GM12801 (cell line): ENCODE data around the gene LMOD2.

Experiments
- TF ChIP-seq, protein P1 (sequence below): IDR thresholded peaks from one replicate; pipeline ENCODE4 v1.5.1; 2011; ENCODE audit warnings: control low read depth; ENCODE audit not compliant: insufficient read length; ENCODE audit errors: extremely low read depth

Gene LMOD2

DNA sequence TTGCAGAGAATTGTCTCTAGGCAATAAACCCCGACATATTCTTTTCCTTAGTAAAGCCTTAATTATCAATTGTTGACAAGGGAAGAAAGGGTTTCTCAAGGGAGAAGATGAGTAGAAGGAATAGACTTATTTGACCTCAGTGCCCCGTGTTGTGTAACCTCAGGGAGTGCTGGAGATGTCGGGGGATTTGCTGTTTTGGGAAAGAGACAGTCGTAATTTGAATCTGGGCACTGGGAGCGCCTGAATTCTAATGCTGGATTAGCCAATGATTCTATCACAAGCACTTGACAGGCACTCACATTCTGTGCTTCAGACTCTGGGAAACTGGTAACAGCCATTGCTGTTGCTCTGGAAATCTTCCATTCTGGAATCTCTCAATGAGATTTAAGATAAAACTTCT lies 13.8 kb upstream of the LMOD2 start:
- TF ChIP-seq, protein P1, sequence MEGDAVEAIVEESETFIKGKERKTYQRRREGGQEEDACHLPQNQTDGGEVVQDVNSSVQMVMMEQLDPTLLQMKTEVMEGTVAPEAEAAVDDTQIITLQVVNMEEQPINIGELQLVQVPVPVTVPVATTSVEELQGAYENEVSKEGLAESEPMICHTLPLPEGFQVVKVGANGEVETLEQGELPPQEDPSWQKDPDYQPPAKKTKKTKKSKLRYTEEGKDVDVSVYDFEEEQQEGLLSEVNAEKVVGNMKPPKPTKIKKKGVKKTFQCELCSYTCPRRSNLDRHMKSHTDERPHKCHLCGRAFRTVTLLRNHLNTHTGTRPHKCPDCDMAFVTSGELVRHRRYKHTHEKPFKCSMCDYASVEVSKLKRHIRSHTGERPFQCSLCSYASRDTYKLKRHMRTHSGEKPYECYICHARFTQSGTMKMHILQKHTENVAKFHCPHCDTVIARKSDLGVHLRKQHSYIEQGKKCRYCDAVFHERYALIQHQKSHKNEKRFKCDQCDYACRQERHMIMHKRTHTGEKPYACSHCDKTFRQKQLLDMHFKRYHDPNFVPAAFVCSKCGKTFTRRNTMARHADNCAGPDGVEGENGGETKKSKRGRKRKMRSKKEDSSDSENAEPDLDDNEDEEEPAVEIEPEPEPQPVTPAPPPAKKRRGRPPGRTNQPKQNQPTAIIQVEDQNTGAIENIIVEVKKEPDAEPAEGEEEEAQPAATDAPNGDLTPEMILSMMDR = no peak

DNA sequence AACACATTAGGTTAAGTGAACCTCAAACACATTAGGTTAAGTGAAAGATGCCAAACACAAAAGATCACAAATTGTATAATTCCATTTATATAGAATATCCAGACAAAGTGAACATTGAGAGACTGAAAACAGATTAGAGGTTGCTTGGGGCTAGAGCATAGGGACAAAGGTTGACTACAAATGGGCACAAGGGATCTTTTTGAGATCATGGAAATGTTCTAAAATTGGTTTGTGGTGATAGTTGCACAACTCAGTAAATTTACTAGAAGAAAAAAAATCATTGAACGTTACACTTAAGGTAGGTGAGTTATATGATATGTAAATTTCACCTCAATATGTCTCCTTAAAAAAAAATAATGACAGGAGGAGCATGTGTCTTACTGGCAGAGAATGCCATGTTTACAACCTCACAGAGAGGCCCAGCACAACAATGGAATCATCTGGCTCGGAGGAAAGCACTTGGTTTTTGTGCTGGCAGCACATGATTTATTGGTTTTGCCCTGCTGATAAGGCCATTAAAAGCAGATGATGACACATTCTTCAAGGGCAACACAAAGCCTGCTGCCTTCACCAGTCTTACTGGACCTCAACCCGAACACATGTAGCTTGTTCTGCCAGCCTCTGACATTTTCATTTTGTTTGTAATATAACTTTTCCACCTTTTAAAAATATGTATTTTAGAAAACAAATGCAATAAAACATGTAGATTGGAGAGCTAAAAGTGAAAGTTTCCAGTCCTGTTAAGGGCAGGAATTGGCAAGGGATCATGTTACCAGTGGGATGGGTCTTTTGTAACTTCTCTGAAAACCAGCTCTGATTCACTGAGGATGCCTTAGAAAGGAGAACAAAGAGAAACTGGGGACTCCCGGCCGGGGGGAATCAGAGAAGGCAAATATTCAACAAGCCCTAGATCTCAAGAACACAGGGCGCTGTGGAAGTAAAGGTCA lies 11.9 kb upstream of the LMOD2 start:
- TF ChIP-seq, protein P1 = no peak

DNA sequence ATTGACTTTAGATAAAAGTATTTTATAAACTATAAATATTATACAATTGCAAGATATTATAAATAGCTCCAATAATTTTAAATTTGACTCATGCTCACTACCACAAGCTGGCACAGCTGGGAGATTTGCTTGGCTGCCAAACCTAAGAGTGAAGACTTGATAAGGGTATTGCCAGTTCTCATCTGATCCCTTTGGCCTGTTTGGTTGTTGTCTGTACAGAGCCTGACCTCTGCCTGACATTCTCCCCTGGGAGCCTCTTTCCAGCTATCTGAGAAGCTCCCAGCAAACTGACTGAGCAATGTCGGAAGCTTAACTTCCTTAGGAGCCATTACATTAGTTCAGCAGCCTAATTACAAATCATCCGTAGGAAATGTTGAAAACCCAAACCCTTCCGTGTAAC lies 10.2 kb upstream of the LMOD2 start:
- TF ChIP-seq, protein P1 = no peak

GRCh38 chr7:123647106-123647730 lies 8.4 kb upstream of the LMOD2 start:
- TF ChIP-seq, protein P1 = no peak

DNA sequence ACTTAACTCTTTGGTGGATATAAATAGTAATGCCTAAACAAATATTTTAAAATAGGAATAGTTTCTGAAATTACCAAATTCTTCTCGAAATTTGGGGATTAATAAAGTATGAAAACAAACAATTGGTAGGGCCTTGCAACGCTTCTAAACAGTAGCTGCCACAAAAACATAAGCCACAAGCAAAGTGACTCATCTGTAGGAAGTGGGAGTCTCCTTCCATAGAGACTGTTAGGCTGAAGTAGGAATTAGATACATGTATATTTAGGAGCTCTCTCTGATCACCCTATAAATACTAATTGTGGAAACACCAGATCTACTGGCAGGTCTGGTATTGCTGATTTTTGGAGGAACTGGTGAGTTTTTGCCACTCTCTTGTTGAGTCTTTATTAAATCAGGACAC lies 5.7 kb upstream of the LMOD2 start:
- TF ChIP-seq, protein P1 = no peak

GRCh38 chr7:123650595-123650994 lies 5.1 kb upstream of the LMOD2 start:
- TF ChIP-seq, protein P1 = no peak

- TF ChIP-seq, protein P1 = no peak
Measured at GRCh38 chr7:123652406-123652805, 3.3 kb upstream of the LMOD2 start.
